ENCODE results near the gene SLC29A1.

The SLC29A1 gene

GRCh38 chr6:44269178-44269920, 46.0 kb downstream of the SLC29A1 start:
- no peak for DNase-seq

GRCh38 chr6:44269921-44270525, 46.6 kb downstream of the SLC29A1 start, which contains the start of gene TMEM151B:
Gene TMEM151B (plus strand): TSS chr6:44270450. CDS start chr6:44270743, 293 bp downstream.
- no peak for DNase-seq

- DNase-seq, result no peak
Observed at GRCh38 chr6:44270526-44271405, 47.4 kb downstream of the SLC29A1 start.

GRCh38 chr6:44271406-44271723, 48.0 kb downstream of the SLC29A1 start:
- DNase-seq, result no peak

GRCh38 chr6:44271914-44272313, 48.5 kb downstream of the SLC29A1 start:
- no peak for DNase-seq

GRCh38 chr6:44272529-44272928, 49.1 kb downstream of the SLC29A1 start:
- no peak for DNase-seq

GRCh38 chr6:44272999-44273566, 49.7 kb downstream of the SLC29A1 start:
- no peak for DNase-seq

GRCh38 chr6:44273617-44274016, 50.2 kb downstream of the SLC29A1 start:
- DNase-seq, result no peak

GRCh38 chr6:44275271-44275748, 51.9 kb downstream of the SLC29A1 start:
- DNase-seq, result no peak

- no peak for DNase-seq
Observed at GRCh38 chr6:44275749-44276648, 52.6 kb downstream of the SLC29A1 start.

GRCh38 chr6:44276667-44277640, 53.6 kb downstream of the SLC29A1 start:
- DNase-seq, result no peak

- no peak for DNase-seq
Observed at GRCh38 chr6:44277763-44278162, 54.4 kb downstream of the SLC29A1 start.

- no peak for DNase-seq
Observed at GRCh38 chr6:44278315-44278714, 54.9 kb downstream of the SLC29A1 start.

GRCh38 chr6:44278774-44279697, 55.6 kb downstream of the SLC29A1 start:
- no peak for DNase-seq
